ENCODE data around the gene DYNAP.

The DYNAP gene

DNA sequence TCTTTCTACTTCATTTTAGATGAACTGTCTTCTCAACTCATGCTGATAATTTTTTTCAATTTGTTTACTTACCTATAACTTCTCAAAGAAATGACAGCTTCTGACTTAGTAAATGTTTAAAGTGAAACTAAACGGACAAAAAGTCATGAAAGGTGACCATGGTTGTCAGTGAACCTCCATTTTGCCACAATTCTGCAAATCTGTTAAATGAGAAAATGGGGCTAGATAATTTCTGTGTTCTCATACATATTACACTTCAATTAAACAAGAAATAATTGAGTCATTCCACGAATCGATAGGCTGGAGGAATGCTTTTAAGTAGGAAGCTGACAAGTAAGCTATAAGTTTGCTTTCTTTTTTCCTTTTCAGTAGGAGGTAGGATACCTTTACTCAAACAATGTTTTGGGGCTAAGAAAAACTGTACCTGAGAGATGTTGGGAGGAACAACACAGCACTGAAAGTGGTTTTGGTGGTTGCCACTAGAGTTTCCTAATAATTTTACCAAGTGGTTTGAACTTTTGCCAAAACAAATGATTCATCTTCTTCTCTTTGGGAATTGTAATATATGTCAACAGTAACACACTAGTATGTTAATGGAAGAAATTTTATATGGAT lies 17.1 kb downstream of the DYNAP start:
- ATAC-seq (replicated peaks) (no peak), DNase-seq (no peak)
- Mint-ChIP-seq H3K36me3 (ENCODE audit: insufficient read depth) (no peaks in the 10 kb centered on the region), H3K27me3 (peaks cover 0 to 5% of the 10 kb centered on the region in 2 donors), H3K4me3 (no peak overlapping the region), H3K4me1 (ENCODE audit: low read depth in 2 of 2) (no peaks in the 10 kb centered on the region), H3K27ac (no peak overlapping the region), H3K9me3 (no peaks in the 10 kb centered on the region)

DNA sequence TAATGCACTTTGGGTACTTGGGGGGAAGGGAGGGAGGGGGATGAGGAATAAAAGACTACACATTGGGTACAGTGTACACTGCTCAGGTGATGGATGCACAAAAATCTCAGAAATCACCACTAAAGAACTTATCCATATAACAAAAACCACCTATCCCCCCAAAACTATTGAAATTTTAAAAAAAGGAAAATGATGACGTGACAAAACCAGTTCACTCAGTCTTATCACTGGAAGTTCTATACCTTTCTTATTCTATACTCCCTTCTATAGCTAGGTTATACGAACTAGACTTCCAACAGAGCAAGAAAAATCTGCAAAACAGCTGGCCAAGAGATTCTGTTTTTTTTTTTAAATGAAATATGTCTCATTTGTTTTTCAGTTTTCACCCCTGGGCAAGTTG lies 20.8 kb downstream of the DYNAP start:
- DNase-seq (no peak), ATAC-seq (replicated peaks) (no peak)
- Mint-ChIP-seq H3K9me3 (no peaks in the 10 kb centered on the region), H3K27ac (no peak overlapping the region), H3K4me3 (no peak overlapping the region), H3K4me1 (ENCODE audit: low read depth in 2 of 2) (no peaks in the 10 kb centered on the region), H3K27me3 (peaks cover 0 to 5% of the 10 kb centered on the region in 2 donors), H3K36me3 (ENCODE audit: insufficient read depth) (no peaks in the 10 kb centered on the region)

DNA sequence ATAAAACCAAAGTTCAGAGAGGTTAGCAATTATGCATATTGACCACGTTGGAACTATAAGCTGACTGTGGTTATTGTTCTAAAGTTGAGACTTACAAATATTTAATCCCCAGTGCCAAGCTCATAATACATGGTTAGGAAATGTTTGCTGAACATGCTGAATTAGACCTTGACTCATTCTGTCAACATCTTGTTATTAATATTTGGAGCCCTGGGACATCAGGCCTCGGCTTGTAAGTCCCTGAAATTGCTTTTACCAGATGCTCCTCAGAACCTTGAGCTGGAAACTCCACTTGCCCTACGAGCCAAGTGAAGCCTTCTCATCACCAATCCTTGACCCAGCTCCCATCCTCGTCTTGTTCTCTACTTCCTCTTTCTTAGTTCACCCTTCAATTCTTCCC lies 21.2 kb downstream of the DYNAP start:
- H3K4me3 Mint-ChIP-seq: no peak overlapping the region
- DNase-seq (no peak), ATAC-seq (replicated peaks) (no peak)
- no peaks in the 10 kb centered on the region for H3K36me3 Mint-ChIP-seq (ENCODE audit: insufficient read depth)
- no peaks in the 10 kb centered on the region for H3K9me3 Mint-ChIP-seq
- peaks cover 0 to 3% of the 10 kb centered on the region in 2 donors for H3K27me3 Mint-ChIP-seq
- no peak overlapping the region for H3K27ac Mint-ChIP-seq
- H3K4me1 Mint-ChIP-seq (ENCODE audit: low read depth in 2 of 2): no peaks in the 10 kb centered on the region

DNA sequence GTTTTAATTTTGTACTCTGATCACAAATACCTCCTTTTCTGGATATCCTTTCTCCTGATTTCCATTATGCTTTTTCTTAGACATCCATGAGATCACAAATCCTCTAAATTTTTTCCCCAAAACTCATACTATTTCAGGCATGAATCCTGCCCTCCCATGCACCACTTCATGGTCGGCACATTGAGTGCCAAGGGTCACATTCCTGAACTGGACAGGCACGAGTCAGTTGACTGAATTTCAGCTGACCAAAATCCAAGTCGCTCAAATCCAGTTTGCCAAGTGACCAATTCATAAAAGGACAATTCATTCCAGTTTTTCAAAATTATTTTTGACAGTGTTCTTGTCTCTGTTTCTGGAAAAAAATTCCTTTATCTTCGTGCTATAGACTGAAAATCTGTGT lies 22.1 kb downstream of the DYNAP start:
- DNase-seq: no peak
- no peak for ATAC-seq (replicated peaks)
- Mint-ChIP-seq H3K9me3 (no peaks in the 10 kb centered on the region), H3K36me3 (ENCODE audit: insufficient read depth) (no peaks in the 10 kb centered on the region), H3K4me1 (ENCODE audit: low read depth in 2 of 2) (no peaks in the 10 kb centered on the region), H3K27ac (no peak overlapping the region), H3K27me3 (no peaks in the 10 kb centered on the region), H3K4me3 (no peak overlapping the region)

DNA sequence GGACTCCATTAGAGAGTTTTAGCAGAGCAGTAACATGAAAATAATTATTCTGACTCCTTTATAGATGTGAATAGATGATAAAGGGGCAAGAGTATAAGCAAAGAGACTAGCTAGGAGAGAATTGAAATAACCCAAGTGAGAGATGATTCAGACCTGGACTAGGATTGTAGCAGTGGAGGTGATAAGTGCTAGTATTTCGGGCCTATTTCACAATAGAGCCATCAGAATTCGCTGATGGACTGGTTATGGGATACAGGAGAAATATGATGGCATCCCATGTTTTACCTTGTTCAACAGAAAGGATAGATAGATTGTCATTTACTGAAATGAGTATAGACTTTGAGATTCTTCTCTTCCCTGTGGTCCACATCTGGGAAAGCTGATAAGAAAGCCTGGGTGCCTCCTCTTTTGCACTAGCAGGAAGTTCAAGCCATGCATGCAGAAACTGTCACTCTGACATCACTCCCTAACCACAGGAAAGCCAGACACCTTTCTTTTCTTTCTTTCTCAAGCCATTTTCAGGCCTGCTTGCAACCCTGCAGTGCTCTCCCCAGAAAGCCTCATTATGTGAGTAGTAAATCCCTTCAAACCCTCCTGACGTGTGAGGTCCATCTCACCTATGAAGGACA lies 25.3 kb downstream of the DYNAP start:
- Mint-ChIP-seq H3K4me1 (ENCODE audit: low read depth in 2 of 2) (no peaks in the 10 kb centered on the region), H3K36me3 (ENCODE audit: insufficient read depth) (no peaks in the 10 kb centered on the region), H3K4me3 (no peak overlapping the region), H3K27ac (no peak overlapping the region), H3K27me3 (peaks cover 0 to 2% of the 10 kb centered on the region in 2 donors), H3K9me3 (no peaks in the 10 kb centered on the region)
- ATAC-seq (replicated peaks) (no peak), DNase-seq (no peak)

DNA sequence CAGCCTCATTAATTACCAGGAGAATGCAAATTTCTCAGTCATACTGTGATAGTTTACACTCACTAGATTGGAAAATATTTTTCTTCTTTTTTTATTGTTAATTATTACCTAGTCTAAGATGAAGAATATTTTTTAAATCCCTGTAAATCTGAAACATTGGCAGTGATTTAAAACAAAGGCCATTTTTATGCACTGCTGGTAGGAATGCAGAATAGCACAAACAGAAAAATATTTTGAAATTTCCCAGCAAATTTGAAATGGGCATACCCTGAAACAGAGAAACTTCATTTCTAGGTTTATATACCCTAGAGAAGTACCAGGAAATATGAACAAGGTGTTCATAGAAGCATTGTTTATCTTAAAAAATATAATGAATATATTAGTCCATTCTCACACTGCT lies 31.0 kb downstream of the DYNAP start:
- Mint-ChIP-seq H3K27ac (no peak overlapping the region), H3K36me3 (ENCODE audit: insufficient read depth) (no peaks in the 10 kb centered on the region), H3K9me3 (no peaks in the 10 kb centered on the region), H3K4me3 (no peak overlapping the region), H3K4me1 (ENCODE audit: low read depth in 2 of 2) (no peaks in the 10 kb centered on the region), H3K27me3 (peaks cover 0 to 7% of the 10 kb centered on the region in 2 donors)
- DNase-seq (no peak), ATAC-seq (replicated peaks) (no peak)

DNA sequence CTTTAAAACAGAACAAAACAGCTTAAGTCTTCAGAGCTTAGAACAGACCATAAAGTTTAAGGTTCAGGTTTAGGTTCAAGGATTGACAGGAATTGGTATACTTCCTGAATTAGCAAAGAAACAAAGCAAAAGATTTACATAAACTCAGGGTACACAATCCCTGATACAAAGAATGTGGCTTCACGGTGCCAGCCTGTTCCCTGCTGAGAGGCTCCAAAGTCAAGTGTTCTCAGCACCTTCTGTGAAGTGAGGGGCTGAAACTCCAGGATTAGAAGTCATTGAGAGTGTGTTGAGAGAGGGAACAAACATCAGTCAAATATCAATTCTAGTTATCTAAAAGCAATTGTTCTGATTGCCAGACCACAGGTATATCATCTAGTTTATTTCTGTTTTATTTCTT lies 35.7 kb downstream of the DYNAP start:
- Mint-ChIP-seq H3K4me3 (no peak overlapping the region), H3K27ac (no peak overlapping the region), H3K36me3 (ENCODE audit: insufficient read depth) (no peaks in the 10 kb centered on the region), H3K4me1 (ENCODE audit: low read depth in 2 of 2) (no peaks in the 10 kb centered on the region), H3K9me3 (no peaks in the 10 kb centered on the region), H3K27me3 (no peaks in the 10 kb centered on the region)
- ATAC-seq (replicated peaks): no peak
- no peak for DNase-seq

DNA sequence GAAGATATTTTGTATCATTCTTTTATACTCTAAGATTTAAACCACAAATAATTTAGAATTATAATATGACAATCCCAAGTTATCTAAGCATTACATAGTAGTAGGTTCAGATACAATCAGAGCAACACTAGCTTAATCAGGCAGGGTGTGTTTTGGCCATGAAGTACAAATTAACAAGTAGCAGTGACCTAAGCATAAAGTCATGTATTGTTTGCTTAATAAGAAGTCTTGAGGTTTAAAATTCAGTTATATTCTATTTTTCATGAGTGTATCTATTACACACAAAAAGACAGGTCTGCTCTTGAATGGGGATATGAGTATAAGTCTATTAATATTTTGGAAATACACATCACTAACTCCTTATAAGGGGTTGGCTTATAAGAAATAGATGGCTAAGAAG lies 39.9 kb downstream of the DYNAP start:
- peaks cover 5 to 9% of the 10 kb centered on the region in 2 donors for H3K27me3 Mint-ChIP-seq
- H3K4me1 Mint-ChIP-seq (ENCODE audit: low read depth in 2 of 2): no peaks in the 10 kb centered on the region
- H3K9me3 Mint-ChIP-seq: no peaks in the 10 kb centered on the region
- no peak overlapping the region for H3K4me3 Mint-ChIP-seq
- H3K36me3 Mint-ChIP-seq (ENCODE audit: insufficient read depth): no peaks in the 10 kb centered on the region
- DNase-seq: no peak
- no peak for ATAC-seq (replicated peaks)
- H3K27ac Mint-ChIP-seq: no peak overlapping the region

DNA sequence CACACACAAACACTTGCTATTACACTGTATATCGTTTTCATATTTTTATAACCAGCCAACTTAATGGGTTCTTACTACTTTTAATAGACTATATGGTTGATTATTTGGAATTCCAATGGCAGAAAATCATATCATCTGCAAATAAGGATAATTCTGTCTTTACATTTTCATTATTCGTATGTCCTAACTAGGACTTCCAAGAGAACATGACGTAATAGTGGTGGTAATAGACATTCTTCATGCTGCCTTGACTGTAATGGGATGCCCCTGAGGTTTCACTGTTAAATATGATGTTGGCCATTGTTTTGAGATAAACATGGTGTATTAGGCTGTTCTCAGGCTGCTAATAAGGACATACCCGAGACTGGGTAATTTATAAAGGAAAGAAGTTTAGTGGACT lies 45.2 kb downstream of the DYNAP start:
- H3K27me3 Mint-ChIP-seq: peaks cover 21% of the 10 kb centered on the region in 2 donors
- no peaks in the 10 kb centered on the region for H3K36me3 Mint-ChIP-seq (ENCODE audit: insufficient read depth)
- ATAC-seq (replicated peaks) (no peak), DNase-seq (no peak)
- no peaks in the 10 kb centered on the region for H3K9me3 Mint-ChIP-seq
- H3K27ac Mint-ChIP-seq: no peak overlapping the region
- H3K4me1 Mint-ChIP-seq (ENCODE audit: low read depth in 2 of 2): no peaks in the 10 kb centered on the region
- H3K4me3 Mint-ChIP-seq: no peak overlapping the region

DNA sequence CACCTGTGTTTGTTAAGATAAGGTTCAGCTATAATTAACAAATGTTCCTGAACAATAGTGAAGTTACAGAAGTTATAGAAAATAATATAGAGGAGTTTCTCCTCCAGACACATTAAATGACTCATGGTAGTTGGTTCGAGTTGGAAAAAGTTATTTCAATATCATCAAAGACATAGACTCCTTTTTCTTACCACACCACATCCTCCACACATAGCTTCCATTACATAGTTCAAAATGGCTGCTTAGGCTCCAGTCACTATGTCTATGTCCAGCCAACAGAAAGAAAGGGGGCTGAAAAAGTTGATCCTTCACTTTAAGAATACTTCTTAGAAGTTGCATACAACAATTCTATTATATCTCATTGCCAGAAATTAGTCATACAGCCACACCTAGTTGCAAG lies 50.7 kb downstream of the DYNAP start:
- H3K4me1 Mint-ChIP-seq (ENCODE audit: low read depth in 2 of 2): no peaks in the 10 kb centered on the region
- ATAC-seq (replicated peaks) (no peak), DNase-seq (no peak)
- H3K27me3 Mint-ChIP-seq: peaks cover 21 to 26% of the 10 kb centered on the region in 2 donors
- H3K4me3 Mint-ChIP-seq: no peak overlapping the region
- H3K36me3 Mint-ChIP-seq (ENCODE audit: insufficient read depth): no peaks in the 10 kb centered on the region
- H3K9me3 Mint-ChIP-seq: no peaks in the 10 kb centered on the region
- H3K27ac Mint-ChIP-seq: no peak overlapping the region

DNA sequence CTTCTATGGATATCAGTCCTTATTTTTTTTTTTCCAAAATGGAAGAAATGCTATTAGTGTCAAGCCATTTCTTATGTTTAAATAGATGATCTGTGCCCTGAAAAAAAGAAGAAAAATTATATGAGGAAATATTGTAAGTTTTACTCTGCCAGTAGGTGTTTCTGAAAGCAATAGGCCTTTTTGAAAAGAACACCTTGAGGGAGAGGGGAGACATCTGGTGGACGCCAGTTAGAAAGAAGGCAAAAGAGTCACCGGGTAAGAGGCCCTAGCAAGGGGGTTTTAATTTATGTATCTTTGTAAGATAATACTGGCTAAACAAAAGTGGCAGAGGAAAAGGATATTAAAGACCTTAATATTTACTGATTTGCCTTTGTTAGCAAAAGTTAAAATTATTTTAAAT lies 56.1 kb downstream of the DYNAP start:
- H3K27me3 Mint-ChIP-seq: peaks cover 20 to 23% of the 10 kb centered on the region in 2 donors
- H3K27ac Mint-ChIP-seq: no peak overlapping the region
- no peaks in the 10 kb centered on the region for H3K36me3 Mint-ChIP-seq (ENCODE audit: insufficient read depth)
- no peaks in the 10 kb centered on the region for H3K4me1 Mint-ChIP-seq (ENCODE audit: low read depth in 2 of 2)
- ATAC-seq (replicated peaks) (no peak), DNase-seq (no peak)
- H3K4me3 Mint-ChIP-seq: no peak overlapping the region
- H3K9me3 Mint-ChIP-seq: no peaks in the 10 kb centered on the region

All from effector memory CD8-positive, alpha-beta T cell (primary cell).